Measurements from ENCODE around the gene TPD52L2.
A peak's percentile ranks its signal among the peaks of the same experiment; 100 is the strongest.

Gene TPD52L2

GRCh38 chr20:63864978-63865640, at the start of gene TPD52L2:
Gene TPD52L2 (plus strand): TSS chr20:63865270. CDS start chr20:63865366, 96 bp downstream.
- DNase-seq = peak; percentile 99

- DNase-seq = no peak
These were observed 49.3 kb upstream of the TPD52L2 start for GRCh38 chr20:63815615-63816253.

GRCh38 chr20:63819224-63819921, 45.7 kb upstream of the TPD52L2 start:
- peak; percentile 21 for DNase-seq

GRCh38 chr20:63821811-63822210, 43.3 kb upstream of the TPD52L2 start:
- DNase-seq = no peak

- no peak for DNase-seq
These were observed 42.8 kb upstream of the TPD52L2 start for GRCh38 chr20:63822276-63822696.

- no peak for DNase-seq
These were observed 41.3 kb upstream of the TPD52L2 start for GRCh38 chr20:63823691-63824311.

- no peak for DNase-seq
These were observed 39.5 kb upstream of the TPD52L2 start for GRCh38 chr20:63825331-63826118.

- DNase-seq = no peak
These were observed 38.3 kb upstream of the TPD52L2 start for GRCh38 chr20:63826753-63827152.

- no peak for DNase-seq
These were observed 36.9 kb upstream of the TPD52L2 start for GRCh38 chr20:63828124-63828523.

- no peak for DNase-seq
These were observed 36.5 kb upstream of the TPD52L2 start for GRCh38 chr20:63828545-63828944.

- DNase-seq = no peak
These were observed 36.1 kb upstream of the TPD52L2 start for GRCh38 chr20:63828951-63829350.

- DNase-seq = no peak
These were observed 35.5 kb upstream of the TPD52L2 start for GRCh38 chr20:63829603-63829944.

GRCh38 chr20:63829945-63830835, 34.9 kb upstream of the TPD52L2 start:
- DNase-seq = no peak

- peak; percentile 39 for DNase-seq
These were observed 34.1 kb upstream of the TPD52L2 start, which contains the start of gene ZBTB46 for GRCh38 chr20:63830841-63831588. Gene ZBTB46 (minus strand): TSS chr20:63831264. CDS start chr20:63790757, 40,507 bp downstream.

GRCh38 chr20:63831646-63831992, 33.5 kb upstream of the TPD52L2 start:
- no peak for DNase-seq

GRCh38 chr20:63831993-63832686, 32.9 kb upstream of the TPD52L2 start:
- DNase-seq = no peak

GRCh38 chr20:63833776-63834490, 31.1 kb upstream of the TPD52L2 start:
- no peak for DNase-seq

GRCh38 chr20:63834491-63834880, 30.6 kb upstream of the TPD52L2 start:
- DNase-seq = no peak

- no peak for DNase-seq
These were observed 29.8 kb upstream of the TPD52L2 start for GRCh38 chr20:63835021-63835858.

All from CD4-positive, alpha-beta T cell treated with Interleukin-17A for 4 hours (primary cell).